EH (cell line): ENCODE measurements around the gene NUDT4.
A peak's percentile ranks its signal among the peaks of the same experiment; 100 is the strongest.
"Not testable (repeated sequence)": the region's sequence is repeated elsewhere in the genome, so short reads cannot be mapped to it uniquely, and the experiment has no call there.

Source experiments
- DNase-seq: peaks from one replicate; pipeline ENCODE4 v3.0.0-alpha.2; 2015; ENCODE audit warnings: low read depth

NUDT4 gene

GRCh38 chr12:93366422-93366821 lies 11.3 kb upstream of the NUDT4 start:
- no peak for DNase-seq

- no peak for DNase-seq
Measured at GRCh38 chr12:93368766-93369165, 9.0 kb upstream of the NUDT4 start.

GRCh38 chr12:93369505-93369904 lies 8.2 kb upstream of the NUDT4 start:
- no peak for DNase-seq

GRCh38 chr12:93370947-93371346 lies 6.8 kb upstream of the NUDT4 start:
- no peak for DNase-seq

GRCh38 chr12:93373961-93374656 lies 3.6 kb upstream of the NUDT4 start:
- no peak for DNase-seq

- DNase-seq: no peak
Measured at GRCh38 chr12:93375906-93376305, 1.8 kb upstream of the NUDT4 start.

GRCh38 chr12:93376436-93377251 lies 1.1 kb upstream of the NUDT4 start:
- peak; percentile 24 for DNase-seq

GRCh38 chr12:93378196-93378997 lies 672 bp downstream of the NUDT4 start:
- DNase-seq: peak; percentile 85

- DNase-seq: no peak
Measured at GRCh38 chr12:93378998-93379325, 1.2 kb downstream of the NUDT4 start.

- DNase-seq: peak; percentile 28
Measured at GRCh38 chr12:93379326-93379980, 1.7 kb downstream of the NUDT4 start.

- no peak for DNase-seq
Measured at GRCh38 chr12:93379981-93380361, 2.2 kb downstream of the NUDT4 start.

- peak; percentile 43 for DNase-seq
Measured at GRCh38 chr12:93380480-93381121, 2.9 kb downstream of the NUDT4 start.

- no peak for DNase-seq
Measured at GRCh38 chr12:93381161-93381975, 3.6 kb downstream of the NUDT4 start.

GRCh38 chr12:93381976-93382437 lies 4.3 kb downstream of the NUDT4 start:
- not testable (repeated sequence) for DNase-seq

GRCh38 chr12:93387780-93388179 lies 10.1 kb downstream of the NUDT4 start:
- peak; percentile 64 for DNase-seq

GRCh38 chr12:93390031-93390430 lies 12.3 kb downstream of the NUDT4 start:
- no peak for DNase-seq

- no peak for DNase-seq
Measured at GRCh38 chr12:93390549-93391297, 13.0 kb downstream of the NUDT4 start.

GRCh38 chr12:93393425-93393824 lies 15.7 kb downstream of the NUDT4 start:
- no peak for DNase-seq

GRCh38 chr12:93397412-93397811 lies 19.7 kb downstream of the NUDT4 start:
- no peak for DNase-seq
